ENCODE measurements around the gene RXRG.

- TF ChIP-seq TAF1 (IDR thresholded peaks at IDR 0.05; ENCODE audit: low read depth, low read length) (no peak), POLR2A (IDR thresholded peaks at IDR 0.05; ENCODE audit: low read depth, low read length) (no peak), SPI1 (IDR thresholded peaks at IDR 0.05; ENCODE audit: low read depth, low read length) (no peak), POLR2AphosphoS5 (IDR thresholded peaks at IDR 0.05; ENCODE audit: low read depth, low read length) (no peak)
Measured at GRCh38 chr1:165442653-165443052, 2.3 kb downstream of the RXRG start.
